Measurements from ENCODE around the gene ZFAND2A.
"Not testable (repeated sequence)": the region's sequence is repeated elsewhere in the genome, so short reads cannot be mapped to it uniquely, and the experiment has no call there.

Gene ZFAND2A

DNA sequence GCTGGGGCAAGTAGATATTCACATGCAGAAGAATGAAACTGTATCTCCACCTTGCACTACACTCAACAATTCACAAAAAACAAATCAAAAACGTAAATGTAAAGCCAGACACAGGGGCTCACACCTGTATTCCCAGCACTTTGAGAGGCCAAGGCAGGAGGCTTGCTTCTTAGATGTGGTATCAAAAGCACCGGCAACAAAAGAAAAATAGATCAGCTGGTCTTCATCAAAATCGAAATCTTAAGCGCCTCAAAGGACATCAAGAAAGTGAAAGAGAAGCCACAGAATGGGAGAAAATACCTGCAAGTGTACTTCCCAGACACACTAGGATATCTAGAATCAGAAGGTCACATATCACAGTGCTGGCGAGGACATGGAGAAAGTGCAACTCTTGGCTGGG lies 40.8 kb downstream of the ZFAND2A start:
- Histone ChIP-seq H3K27ac (ENCODE audit: poor library complexity, severe bottlenecking) (no peak overlapping the region), H3K4me3 (ENCODE audit: severe bottlenecking) (no peak overlapping the region), H3K4me1 (ENCODE audit: insufficient read depth, poor library complexity, severe bottlenecking) (no peaks in the 10 kb centered on the region), H3K36me3 (ENCODE audit: low read depth) (no peaks in the 10 kb centered on the region), H3K27me3 (ENCODE audit: insufficient read depth, poor library complexity, severe bottlenecking) (no peaks in the 10 kb centered on the region), H3K9me3 (ENCODE audit: severe bottlenecking) (no peaks in the 10 kb centered on the region)
- no peak for ATAC-seq (ENCODE audit: low read depth)
- TF ChIP-seq CTCF (IDR thresholded peaks at IDR 0.05; ENCODE audit: poor library complexity, severe bottlenecking): no peak
- no peak for DNase-seq (ENCODE audit: low spot score)

DNA sequence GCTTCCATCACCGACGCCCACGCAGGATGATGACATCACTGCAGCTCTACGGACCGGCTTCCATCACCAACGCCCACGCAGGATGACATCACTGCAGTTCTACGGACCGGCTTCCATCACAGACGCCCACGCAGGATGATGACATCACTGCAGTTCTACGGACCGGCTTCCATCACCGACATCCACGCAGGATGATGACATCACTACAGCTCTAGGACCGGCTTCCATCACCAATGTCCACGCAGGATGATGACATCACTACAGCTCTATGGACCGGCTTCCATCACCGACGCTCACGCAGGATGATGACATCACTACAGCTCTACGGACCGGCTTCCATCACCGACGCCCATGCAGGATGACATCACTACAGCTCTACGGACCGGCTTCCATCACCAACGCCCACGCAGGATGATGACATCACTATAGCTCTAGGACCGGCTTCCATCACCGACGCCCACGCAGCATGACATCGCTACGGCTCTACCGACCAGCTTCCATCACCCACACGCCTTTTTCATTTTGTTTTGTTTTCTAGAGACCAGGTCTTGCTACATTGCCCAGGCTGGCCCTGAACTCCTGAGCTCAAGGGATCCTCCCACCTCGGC lies 42.6 kb downstream of the ZFAND2A start:
- DNase-seq (ENCODE audit: low spot score) (no peak), ATAC-seq (ENCODE audit: low read depth) (no peak)
- H3K4me1 ChIP-seq (ENCODE audit: insufficient read depth, poor library complexity, severe bottlenecking): no peaks in the 10 kb centered on the region
- no peak for TF ChIP-seq CTCF (IDR thresholded peaks at IDR 0.05; ENCODE audit: poor library complexity, severe bottlenecking)
- no peaks in the 10 kb centered on the region for H3K36me3 ChIP-seq (ENCODE audit: low read depth)
- H3K27me3 ChIP-seq (ENCODE audit: insufficient read depth, poor library complexity, severe bottlenecking): no peaks in the 10 kb centered on the region
- no peak overlapping the region for H3K4me3 ChIP-seq (ENCODE audit: severe bottlenecking)
- no peak overlapping the region for H3K27ac ChIP-seq (ENCODE audit: poor library complexity, severe bottlenecking)
- H3K9me3 ChIP-seq (ENCODE audit: severe bottlenecking): no peaks in the 10 kb centered on the region

DNA sequence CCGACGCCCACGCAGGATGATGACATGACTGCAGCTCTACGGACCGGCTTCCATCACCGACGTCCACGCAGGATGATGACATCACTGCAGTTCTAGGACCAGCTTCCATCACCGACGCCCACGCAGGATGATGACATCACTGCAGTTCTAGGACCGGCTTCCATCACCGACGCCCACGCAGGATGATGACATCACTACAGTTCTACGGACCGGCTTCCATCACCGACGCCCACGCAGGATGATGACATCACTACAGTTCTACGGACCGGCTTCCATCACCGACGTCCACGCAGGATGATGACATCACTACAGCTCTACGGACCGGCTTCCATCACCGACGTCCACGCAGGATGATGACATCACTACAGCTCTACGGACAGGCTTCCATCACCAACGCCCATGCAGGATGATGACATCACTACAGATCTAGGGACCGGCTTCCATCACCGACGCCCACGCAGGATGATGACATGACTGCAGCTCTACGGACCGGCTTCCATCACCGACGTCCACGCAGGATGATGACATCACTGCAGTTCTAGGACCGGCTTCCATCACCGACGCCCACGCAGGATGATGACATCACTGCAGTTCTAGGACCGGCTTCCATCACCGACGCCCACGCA lies 43.5 kb downstream of the ZFAND2A start:
- H3K9me3 ChIP-seq (ENCODE audit: severe bottlenecking); H3K4me1 ChIP-seq (ENCODE audit: insufficient read depth, poor library complexity, severe bottlenecking); H3K27me3 ChIP-seq (ENCODE audit: insufficient read depth, poor library complexity, severe bottlenecking); H3K36me3 ChIP-seq (ENCODE audit: low read depth); H3K27ac ChIP-seq (ENCODE audit: poor library complexity, severe bottlenecking); ATAC-seq (ENCODE audit: low read depth); DNase-seq (ENCODE audit: low spot score); H3K4me3 ChIP-seq (ENCODE audit: severe bottlenecking): not testable (repeated sequence)

GRCh38 chr7:1115171-1116045 lies 44.6 kb downstream of the ZFAND2A start:
- not testable (repeated sequence) for DNase-seq (ENCODE audit: low spot score); H3K9me3 ChIP-seq (ENCODE audit: severe bottlenecking); H3K27ac ChIP-seq (ENCODE audit: poor library complexity, severe bottlenecking); H3K4me3 ChIP-seq (ENCODE audit: severe bottlenecking); H3K27me3 ChIP-seq (ENCODE audit: insufficient read depth, poor library complexity, severe bottlenecking); H3K36me3 ChIP-seq (ENCODE audit: low read depth); ATAC-seq (ENCODE audit: low read depth); H3K4me1 ChIP-seq (ENCODE audit: insufficient read depth, poor library complexity, severe bottlenecking)

- DNase-seq (ENCODE audit: low spot score) (no peak), ATAC-seq (ENCODE audit: low read depth) (no peak)
- TF ChIP-seq CTCF (IDR thresholded peaks at IDR 0.05; ENCODE audit: poor library complexity, severe bottlenecking): no peak
- H3K36me3 ChIP-seq (ENCODE audit: low read depth): no peaks in the 10 kb centered on the region
- H3K27ac ChIP-seq (ENCODE audit: poor library complexity, severe bottlenecking): no peak overlapping the region
- no peaks in the 10 kb centered on the region for H3K27me3 ChIP-seq (ENCODE audit: insufficient read depth, poor library complexity, severe bottlenecking)
- H3K9me3 ChIP-seq (ENCODE audit: severe bottlenecking): no peaks in the 10 kb centered on the region
- no peaks in the 10 kb centered on the region for H3K4me1 ChIP-seq (ENCODE audit: insufficient read depth, poor library complexity, severe bottlenecking)
- no peak overlapping the region for H3K4me3 ChIP-seq (ENCODE audit: severe bottlenecking)
These were observed 45.5 kb downstream of the ZFAND2A start for GRCh38 chr7:1114505-1114904.

Data from RWPE2 (cell line).